ENCODE results near the gene BNC2.

GRCh38 chr9:16898464-16898863 is 28.0 kb upstream of the BNC2 start:
- TF ChIP-seq CTCF (tag by site-specific recombination; IDR thresholded peaks at IDR 0.05), result no peak
- no peak for TF ChIP-seq ZNF521 (tag by site-specific recombination; IDR thresholded peaks at IDR 0.05)
- TF ChIP-seq ZFP69B (tag by site-specific recombination; IDR thresholded peaks at IDR 0.05), result no peak
- TF ChIP-seq ZNF138 (tag by site-specific recombination; IDR thresholded peaks at IDR 0.05; ENCODE audit: borderline replicate concordance), result no peak
- TF ChIP-seq ZNF2 (tag by site-specific recombination; IDR thresholded peaks at IDR 0.05), result no peak
- no peak for TF ChIP-seq ZSCAN5A (tag by site-specific recombination; IDR thresholded peaks at IDR 0.05)
- TF ChIP-seq ZNF24 (tag by site-specific recombination; IDR thresholded peaks at IDR 0.05), result no peak
- no peak for TF ChIP-seq SETDB1 (IDR thresholded peaks at IDR 0.05; ENCODE audit: insufficient read length, low read length)
- TF ChIP-seq MYNN (tag by site-specific recombination; IDR thresholded peaks at IDR 0.05; ENCODE audit: borderline replicate concordance), result no peak
- no peak for TF ChIP-seq REST (tag by site-specific recombination; IDR thresholded peaks at IDR 0.05)
- TF ChIP-seq ZNF426 (tag by site-specific recombination; IDR thresholded peaks at IDR 0.05), result no peak
- TF ChIP-seq ZNF280C (tag by site-specific recombination; IDR thresholded peaks at IDR 0.05), result no peak

Measured in HEK293 (cell line).